Uterus (tissue), 4 donors: Measurements from ENCODE around the gene EXOC1. TPM values are rescaled to one million over a fixed set of nuclear protein-coding genes. Genes with fewer than 3 reads are reported as not detected.

Experiments
- DNase-seq, 2 donors: peaks; one replicate each; pipeline ENCODE4 v3.0.0-alpha.2; 2019 to 2020
- H3K27ac ChIP-seq, 2 donors: fragments of 200-600 bp; sonication (generic); 1 replicate in 1 of 2; 2 replicates in 1 of 2; pipeline ENCODE4 v1.5.1; 2016 to 2018
- H3K27me3 ChIP-seq, 2 donors: fragments of 200-600 bp; sonication (generic); one replicate each; pipeline ENCODE4 v1.5.1; 2018 to 2019; ENCODE audit warnings: control low read depth in 1 of 2
- H3K36me3 ChIP-seq, 2 donors: fragments of 200-600 bp; sonication (generic); one replicate each; pipeline ENCODE4 v1.5.1; 2019; ENCODE audit warnings: control low read depth in 1 of 2
- H3K4me1 ChIP-seq, 2 donors: fragments of 200-600 bp; sonication (generic); one replicate each; pipeline ENCODE4 v1.5.1; 2018 to 2019; ENCODE audit warnings: control low read depth in 1 of 2
- H3K4me3 ChIP-seq, 2 donors: fragments of 200-600 bp; sonication (generic); 1 replicate in 1 of 2; 2 replicates in 1 of 2; pipeline ENCODE4 v1.5.1; 2018 to 2019; ENCODE audit warnings: mild to moderate bottlenecking in 1 of 2
- H3K9me3 ChIP-seq, 2 donors: fragments of 200-600 bp; sonication (generic); one replicate each; pipeline ENCODE4 v1.5.1; 2019; ENCODE audit warnings: control low read depth in 1 of 2
- POLR2A ChIP-seq, 2 donors: fragments of 450-650 bp; IDR thresholded peaks; one replicate each; pipeline ENCODE4 v1.6.1; 2016; ENCODE audit warnings: antibody characterized with exemption in 2 of 2, mild to moderate bottlenecking in 1 of 2, moderate library complexity in 1 of 2
- intact Hi-C: fragments of 100-400 bp; cut with DNase I; formaldehyde crosslinking; loops from one replicate; pipeline ENCODE4 v1.15.1; 2023; ENCODE audit warnings: low total_unique reads
- total RNA-seq, 4 donors: library from RNA; depleted of rRNA in 3 of 4; stranded (reverse); fragments of >200 nt in 3 of 4; gene quantifications; one replicate each; pipeline versions ENCODE4 v1.1.0 to v1.2.4, GENCODE V29; 2014 to 2023
- TF ChIP-seq, protein P1 (sequence below), 4 experiments: fragments of 200-600 bp in 2 of 4; fragments of 450-650 bp in 2 of 4; sonication (generic) in 2 of 4; IDR thresholded peaks; one replicate each; pipeline ENCODE4 v1.5.1; 2016 to 2019; ENCODE audit warnings: antibody characterized with exemption in 4 of 4, mild to moderate bottlenecking in 2 of 4, moderate library complexity in 1 of 4
- donor health status: DM: yes; HTN: yes; CAD: no.

The EXOC1 gene
- total RNA-seq, 4 donors from 2014 or later: 14.7 to 59.9 (median 33.8) TPM

DNA sequence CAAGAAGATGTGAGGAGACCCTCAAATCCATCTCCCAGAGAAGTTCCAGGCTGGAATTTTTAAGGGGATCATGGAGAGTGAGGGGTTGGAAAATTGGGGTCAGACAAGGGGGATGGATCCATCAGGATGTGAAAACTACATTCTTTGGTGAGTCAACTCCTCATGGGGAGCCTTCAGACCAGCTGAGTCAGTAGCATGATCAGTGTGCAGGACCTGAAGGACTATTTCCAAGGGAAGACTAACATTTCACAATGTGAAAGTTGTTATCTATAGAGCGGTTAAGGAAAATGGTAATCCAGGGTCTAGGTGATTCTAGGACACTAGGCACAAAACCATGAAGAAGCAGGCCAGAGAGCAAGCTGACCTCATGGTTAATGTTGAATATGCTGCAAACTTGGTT lies 56.7 kb downstream of the EXOC1 start:
- H3K27me3 ChIP-seq: no peaks in the 10 kb centered on the region
- TF ChIP-seq POLR2A (IDR thresholded peaks at IDR 0.05): no peak
- TF ChIP-seq, protein P1, sequence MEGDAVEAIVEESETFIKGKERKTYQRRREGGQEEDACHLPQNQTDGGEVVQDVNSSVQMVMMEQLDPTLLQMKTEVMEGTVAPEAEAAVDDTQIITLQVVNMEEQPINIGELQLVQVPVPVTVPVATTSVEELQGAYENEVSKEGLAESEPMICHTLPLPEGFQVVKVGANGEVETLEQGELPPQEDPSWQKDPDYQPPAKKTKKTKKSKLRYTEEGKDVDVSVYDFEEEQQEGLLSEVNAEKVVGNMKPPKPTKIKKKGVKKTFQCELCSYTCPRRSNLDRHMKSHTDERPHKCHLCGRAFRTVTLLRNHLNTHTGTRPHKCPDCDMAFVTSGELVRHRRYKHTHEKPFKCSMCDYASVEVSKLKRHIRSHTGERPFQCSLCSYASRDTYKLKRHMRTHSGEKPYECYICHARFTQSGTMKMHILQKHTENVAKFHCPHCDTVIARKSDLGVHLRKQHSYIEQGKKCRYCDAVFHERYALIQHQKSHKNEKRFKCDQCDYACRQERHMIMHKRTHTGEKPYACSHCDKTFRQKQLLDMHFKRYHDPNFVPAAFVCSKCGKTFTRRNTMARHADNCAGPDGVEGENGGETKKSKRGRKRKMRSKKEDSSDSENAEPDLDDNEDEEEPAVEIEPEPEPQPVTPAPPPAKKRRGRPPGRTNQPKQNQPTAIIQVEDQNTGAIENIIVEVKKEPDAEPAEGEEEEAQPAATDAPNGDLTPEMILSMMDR (IDR thresholded peaks at IDR 0.05): no peak
- DNase-seq: no peak
- no peak overlapping the region for H3K4me3 ChIP-seq
- intact Hi-C loops: no loop called here
- H3K36me3 ChIP-seq: no peaks in the 10 kb centered on the region
- no peak overlapping the region for H3K27ac ChIP-seq
- no peaks in the 10 kb centered on the region for H3K9me3 ChIP-seq
- no peaks in the 10 kb centered on the region for H3K4me1 ChIP-seq

GRCh38 chr4:55912249-55912648 lies 58.8 kb downstream of the EXOC1 start:
- TF ChIP-seq, protein P1 (IDR thresholded peaks at IDR 0.05): no peak
- TF ChIP-seq POLR2A (IDR thresholded peaks at IDR 0.05): no peak
- no peak for DNase-seq
- H3K4me3 ChIP-seq: no peak overlapping the region
- no peaks in the 10 kb centered on the region for H3K27me3 ChIP-seq
- intact Hi-C loops: no loop called here
- H3K36me3 ChIP-seq: no peaks in the 10 kb centered on the region
- H3K27ac ChIP-seq: no peak overlapping the region
- H3K4me1 ChIP-seq: no peaks in the 10 kb centered on the region
- H3K9me3 ChIP-seq: no peaks in the 10 kb centered on the region

DNA sequence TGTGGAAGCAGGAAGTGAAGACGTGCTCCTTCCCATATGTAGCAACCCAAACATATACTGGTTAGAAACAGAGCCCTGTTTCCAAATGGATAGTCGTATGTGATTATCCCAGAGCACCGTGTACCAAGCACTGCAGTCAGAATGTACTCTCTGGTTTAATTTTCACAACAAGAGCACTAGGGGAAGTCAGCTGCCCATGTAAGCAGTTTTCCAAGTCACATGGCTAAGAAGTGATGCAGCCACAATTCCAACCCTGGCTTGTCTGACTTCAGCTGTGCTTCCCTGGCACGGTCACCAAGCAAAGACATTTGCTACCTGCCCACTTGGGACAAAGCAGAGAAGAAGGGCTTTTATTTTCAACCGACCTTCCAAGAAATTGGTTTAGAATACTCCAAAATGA lies 67.1 kb downstream of the EXOC1 start:
- DNase-seq: no peak
- Histone ChIP-seq H3K9me3 (no peaks in the 10 kb centered on the region), H3K4me1 (no peaks in the 10 kb centered on the region), H3K4me3 (no peak overlapping the region), H3K36me3 (no peaks in the 10 kb centered on the region), H3K27ac (no peak overlapping the region), H3K27me3 (no peaks in the 10 kb centered on the region)
- TF ChIP-seq POLR2A (IDR thresholded peaks at IDR 0.05): no peak
- TF ChIP-seq, protein P1 (IDR thresholded peaks at IDR 0.05): no peak
- intact Hi-C loops: no loop called here

DNA sequence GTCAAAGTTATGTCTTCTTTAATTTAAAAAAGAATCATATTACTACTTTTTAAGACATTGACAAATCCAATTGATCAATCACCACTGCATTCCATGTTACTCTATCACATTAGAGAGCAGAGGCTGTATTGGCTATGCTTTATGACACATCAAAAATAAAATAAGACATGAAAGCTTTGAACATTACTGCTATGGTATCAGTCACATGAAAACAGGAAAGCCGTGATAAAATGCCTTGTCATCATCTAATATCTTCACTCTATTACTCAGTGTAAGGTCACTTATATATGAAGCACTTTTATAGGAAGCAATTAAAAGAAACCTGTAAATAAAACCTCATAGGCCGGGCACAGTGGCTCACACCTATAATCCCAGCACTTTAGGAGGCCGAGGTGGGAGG lies 67.6 kb downstream of the EXOC1 start:
- no peaks in the 10 kb centered on the region for H3K27me3 ChIP-seq
- no peak overlapping the region for H3K27ac ChIP-seq
- no peaks in the 10 kb centered on the region for H3K36me3 ChIP-seq
- no peak for DNase-seq
- intact Hi-C loops: no loop called here
- no peak overlapping the region for H3K4me3 ChIP-seq
- no peaks in the 10 kb centered on the region for H3K9me3 ChIP-seq
- TF ChIP-seq, protein P1 (IDR thresholded peaks at IDR 0.05): no peak
- TF ChIP-seq POLR2A (IDR thresholded peaks at IDR 0.05): no peak
- no peaks in the 10 kb centered on the region for H3K4me1 ChIP-seq

- no peak for TF ChIP-seq POLR2A (IDR thresholded peaks at IDR 0.05)
- TF ChIP-seq, protein P1 (IDR thresholded peaks at IDR 0.05): no peak
- Histone ChIP-seq H3K36me3 (no peaks in the 10 kb centered on the region), H3K27me3 (no peaks in the 10 kb centered on the region), H3K27ac (no peak overlapping the region), H3K4me1 (no peaks in the 10 kb centered on the region), H3K4me3 (no peak overlapping the region), H3K9me3 (no peaks in the 10 kb centered on the region)
- DNase-seq: no peak
- intact Hi-C loops: no loop called here
Observed at GRCh38 chr4:55925241-55925640, 71.8 kb downstream of the EXOC1 start.
